GM18861 (cell line): ENCODE results near the gene MORN3.
"Not testable (repeated sequence)": the region's sequence is repeated elsewhere in the genome, so short reads cannot be mapped to it uniquely, and the experiment has no call there.

Experiments
- ATAC-seq: cut with Tn5 transposase; IDR thresholded peaks from one replicate; pipeline ENCODE4 v1.9.1; 2021; ENCODE audit not compliant: unreplicated experiment

Gene MORN3, protein sequence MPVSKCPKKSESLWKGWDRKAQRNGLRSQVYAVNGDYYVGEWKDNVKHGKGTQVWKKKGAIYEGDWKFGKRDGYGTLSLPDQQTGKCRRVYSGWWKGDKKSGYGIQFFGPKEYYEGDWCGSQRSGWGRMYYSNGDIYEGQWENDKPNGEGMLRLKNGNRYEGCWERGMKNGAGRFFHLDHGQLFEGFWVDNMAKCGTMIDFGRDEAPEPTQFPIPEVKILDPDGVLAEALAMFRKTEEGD

DNA sequence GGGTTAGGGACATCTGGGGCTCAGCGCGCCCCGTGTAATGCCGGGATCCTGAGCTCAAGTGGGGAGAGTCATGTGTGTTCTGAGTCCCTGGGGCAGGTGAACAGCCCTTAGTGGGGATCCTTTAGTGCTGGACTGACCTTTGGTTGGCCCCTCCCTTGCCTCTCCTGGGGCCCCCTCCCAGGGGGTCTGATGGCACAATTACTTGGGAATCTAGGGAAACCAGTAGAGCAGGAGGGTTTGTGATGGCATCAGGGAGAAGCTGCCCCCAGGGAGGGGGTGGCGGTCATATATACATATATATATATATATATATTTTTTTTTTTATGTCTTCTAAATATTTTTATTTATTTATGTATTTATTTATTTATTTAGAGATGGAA is at the start of gene MORN3:
Gene MORN3, minus strand, starts transcription at position 134 of the 380 bp plus-strand sequence. CDS start 171 bp downstream, outside the sequence.
- no peak for ATAC-seq

DNA sequence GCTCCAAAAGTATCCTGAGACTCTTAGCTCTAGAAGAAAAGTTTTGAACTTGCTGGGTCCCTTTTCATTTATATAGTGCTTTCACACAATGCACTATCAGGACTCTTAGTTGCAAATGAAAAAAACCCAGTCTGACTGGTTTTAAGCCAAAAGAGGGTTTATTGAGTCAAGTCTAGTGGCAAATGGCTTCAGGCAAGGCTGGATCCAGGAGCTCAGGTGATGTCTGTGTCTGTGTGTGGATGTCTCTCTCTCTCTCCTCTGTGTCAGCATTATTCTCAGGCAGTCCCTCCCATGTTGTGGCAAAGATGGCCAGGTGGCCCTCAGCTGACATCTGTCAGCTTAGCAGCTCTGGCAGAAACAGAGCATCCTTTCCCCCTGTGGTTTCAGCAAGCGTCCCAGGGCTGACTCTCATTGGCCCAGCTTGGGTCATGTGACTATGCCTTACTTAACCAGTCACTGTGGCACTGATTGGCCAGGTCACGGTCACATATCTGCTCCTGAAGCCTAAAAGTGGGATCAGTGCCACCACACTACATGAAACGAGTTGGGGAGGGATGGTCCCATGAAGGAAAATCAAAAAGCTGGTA is 49.3 kb upstream of the MORN3 start:
- ATAC-seq = no peak

DNA sequence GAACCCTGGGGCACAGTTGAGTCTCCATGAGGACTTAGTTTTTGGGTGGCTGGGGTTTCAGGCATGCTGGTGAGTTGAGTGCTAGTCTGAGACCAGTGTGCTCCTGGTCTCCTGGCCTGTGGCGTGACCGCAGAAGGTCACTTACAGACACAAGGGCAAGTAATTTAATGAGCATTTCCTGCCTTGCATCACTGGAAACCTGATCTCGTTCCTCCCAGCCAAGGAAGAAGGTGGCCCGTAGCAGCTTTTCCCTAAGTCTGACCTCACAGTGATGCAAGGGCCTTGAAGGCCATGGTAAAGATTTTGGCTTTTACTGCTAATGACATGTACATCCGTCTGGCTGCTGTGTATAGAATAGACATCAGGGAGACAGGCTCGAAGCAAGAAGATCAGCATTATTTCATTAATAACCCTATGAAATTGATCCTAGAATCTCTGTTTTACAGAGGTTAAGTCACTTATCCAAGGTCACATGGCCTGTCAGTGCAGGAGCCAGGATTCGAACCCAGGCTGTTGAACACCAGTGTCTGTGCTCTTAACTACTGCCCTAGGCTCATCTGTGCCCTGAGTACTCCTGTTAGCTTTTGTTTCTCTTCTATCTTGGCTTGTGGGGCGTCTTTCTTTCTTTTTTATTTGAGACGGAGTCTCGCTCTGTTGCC is 47.7 kb upstream of the MORN3 start:
- no peak for ATAC-seq

DNA sequence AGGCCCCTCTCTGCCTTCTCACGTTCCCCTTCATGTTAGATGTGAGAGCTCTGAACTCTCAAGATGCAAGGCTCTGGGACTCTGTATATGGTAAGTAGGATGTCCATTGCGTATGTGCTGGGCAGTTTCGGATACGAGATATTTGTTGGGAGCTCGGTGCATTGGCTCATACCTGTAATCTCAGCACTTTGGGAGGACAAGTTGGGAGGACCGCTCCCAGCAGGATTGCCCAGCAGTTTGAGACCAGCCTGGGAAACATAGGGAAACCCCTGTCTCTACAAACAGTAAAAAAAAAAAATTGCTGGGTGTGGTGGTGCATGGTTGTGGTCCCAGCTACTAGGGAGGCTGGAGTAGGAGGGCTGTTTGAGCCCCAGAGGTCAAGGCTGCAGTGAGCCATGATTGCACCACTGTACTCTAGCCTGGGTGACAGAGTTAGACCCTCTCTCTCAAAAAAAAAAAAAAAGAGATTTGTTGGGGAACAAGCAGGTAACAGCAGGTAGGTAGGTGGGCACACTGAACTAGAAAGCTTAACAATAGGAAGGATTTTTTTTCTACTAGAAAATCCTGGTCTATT is 46.5 kb upstream of the MORN3 start:
- no peak for ATAC-seq

DNA sequence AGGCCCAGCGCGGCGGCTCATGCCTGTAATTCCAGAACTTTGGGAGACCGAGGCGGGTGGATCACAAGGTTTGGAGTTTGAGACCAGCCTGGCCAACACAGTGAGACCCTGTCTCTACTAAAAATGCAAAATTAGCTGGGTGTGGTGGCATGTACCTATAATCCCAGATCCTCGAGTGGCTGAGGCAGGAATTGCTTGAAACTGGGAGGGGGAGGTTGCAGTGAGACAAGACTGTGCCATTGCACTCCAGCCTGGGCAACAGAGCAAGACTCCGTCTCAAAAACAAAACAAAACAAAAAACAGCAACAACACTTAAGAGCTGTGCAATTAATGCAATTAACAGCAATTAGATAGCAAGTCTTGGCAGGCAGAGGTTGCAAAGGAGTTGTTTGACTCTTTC is 45.6 kb upstream of the MORN3 start:
- ATAC-seq = not testable (repeated sequence)

DNA sequence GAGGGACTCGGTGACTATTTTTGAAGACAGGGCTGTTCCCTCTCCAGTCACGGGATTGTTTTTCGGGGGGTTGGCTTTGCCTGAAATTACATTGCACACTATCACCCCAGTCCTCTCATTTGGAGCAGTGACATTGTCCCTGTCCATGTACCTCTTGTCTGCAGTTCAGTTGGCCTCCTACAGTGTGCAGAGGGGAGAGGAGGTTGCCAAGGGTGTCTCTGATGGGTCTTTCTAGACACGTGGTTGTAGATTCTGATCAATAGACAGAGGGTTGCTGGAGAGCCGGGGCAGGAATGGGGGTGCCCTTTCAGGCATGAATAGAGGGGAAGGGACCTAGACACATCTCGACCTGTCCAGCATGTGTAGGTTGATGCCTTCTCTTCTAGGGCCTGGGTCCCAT is 44.3 kb upstream of the MORN3 start:
- ATAC-seq = no peak

DNA sequence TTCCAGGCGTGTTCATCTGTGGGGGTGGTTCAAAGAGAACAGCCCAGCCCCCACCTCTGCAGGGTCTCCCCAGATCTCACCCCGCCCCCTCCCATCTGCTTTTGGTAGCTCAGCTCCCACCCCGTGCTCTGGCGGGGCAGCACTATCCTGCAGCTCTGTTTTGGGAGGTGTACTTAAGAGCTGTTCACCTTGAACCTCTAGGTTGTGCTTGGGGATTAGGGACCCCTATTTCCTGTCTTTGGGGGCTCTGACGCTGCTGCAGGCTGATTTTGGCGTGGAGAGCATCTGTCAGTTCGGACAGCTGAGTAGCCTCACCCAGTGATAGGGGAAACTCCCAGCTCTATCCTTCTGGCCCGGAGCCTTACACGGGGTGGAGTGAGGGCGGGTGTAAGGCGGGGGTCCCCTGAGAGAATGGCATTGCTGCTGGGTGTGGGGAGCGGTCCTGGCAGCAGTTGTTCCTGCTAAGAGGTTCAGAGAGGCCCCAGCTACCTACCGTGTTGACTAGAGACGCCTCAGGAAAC is 43.9 kb upstream of the MORN3 start:
- ATAC-seq = no peak

DNA sequence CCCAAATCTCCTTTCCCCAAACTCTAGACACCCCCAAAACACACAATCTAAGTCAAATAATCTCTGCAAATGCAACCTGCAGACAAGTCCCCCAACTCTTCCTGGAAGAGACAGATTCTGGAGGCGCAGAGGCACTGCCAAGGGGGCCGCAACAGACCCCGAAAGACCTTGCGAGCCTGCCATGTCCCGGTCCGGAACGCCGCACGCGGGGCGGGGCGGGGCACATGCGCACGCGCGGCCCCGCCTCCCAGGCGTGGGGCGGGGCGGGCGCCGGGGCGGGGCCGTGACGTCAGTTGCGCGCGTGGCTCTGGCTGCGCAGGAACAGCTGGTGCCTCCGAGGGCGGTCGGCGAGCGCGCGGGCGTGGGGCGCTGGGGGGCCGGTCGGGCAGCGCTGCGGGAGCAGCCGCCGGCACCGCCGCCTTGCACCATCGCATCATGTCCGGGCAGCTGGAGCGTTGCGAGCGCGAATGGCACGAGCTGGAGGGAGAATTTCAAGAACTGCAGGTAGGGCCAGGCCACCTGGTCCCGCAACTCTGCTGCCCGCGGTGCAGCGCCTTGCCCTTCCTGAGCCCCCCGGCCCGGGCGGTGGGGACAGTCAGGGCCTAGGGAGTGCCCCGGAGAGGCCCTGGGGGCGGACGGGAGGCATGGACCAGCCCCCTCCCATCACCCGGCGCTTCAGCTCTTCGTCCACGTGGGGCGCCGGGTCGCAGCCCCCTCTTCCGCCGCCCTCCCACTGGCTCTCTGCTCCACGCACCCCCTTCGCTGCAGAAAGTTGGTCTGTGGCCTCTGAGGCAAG is 43.2 kb upstream of the MORN3 start, which contains the start of gene TMEM120B:
Gene TMEM120B, plus strand, starts transcription at position 292 of the 796 bp plus-strand sequence. Its CDS starts 144 bp downstream, at position 436.
- ATAC-seq = peak; percentile 60

DNA sequence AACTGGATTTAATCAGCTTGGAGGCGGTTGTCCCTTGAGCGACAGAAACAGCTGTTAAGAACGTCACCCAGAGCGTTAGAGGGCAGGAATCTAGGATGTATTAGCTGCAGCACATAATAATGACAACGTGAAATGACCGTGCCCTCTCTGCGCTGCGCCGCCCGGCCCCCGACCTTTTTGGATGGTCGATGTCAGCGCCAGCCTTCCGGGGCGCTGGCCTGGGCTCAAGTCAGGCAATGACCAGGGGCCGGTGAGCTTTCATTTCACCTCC is 42.7 kb upstream of the MORN3 start:
- ATAC-seq = peak; percentile 10

DNA sequence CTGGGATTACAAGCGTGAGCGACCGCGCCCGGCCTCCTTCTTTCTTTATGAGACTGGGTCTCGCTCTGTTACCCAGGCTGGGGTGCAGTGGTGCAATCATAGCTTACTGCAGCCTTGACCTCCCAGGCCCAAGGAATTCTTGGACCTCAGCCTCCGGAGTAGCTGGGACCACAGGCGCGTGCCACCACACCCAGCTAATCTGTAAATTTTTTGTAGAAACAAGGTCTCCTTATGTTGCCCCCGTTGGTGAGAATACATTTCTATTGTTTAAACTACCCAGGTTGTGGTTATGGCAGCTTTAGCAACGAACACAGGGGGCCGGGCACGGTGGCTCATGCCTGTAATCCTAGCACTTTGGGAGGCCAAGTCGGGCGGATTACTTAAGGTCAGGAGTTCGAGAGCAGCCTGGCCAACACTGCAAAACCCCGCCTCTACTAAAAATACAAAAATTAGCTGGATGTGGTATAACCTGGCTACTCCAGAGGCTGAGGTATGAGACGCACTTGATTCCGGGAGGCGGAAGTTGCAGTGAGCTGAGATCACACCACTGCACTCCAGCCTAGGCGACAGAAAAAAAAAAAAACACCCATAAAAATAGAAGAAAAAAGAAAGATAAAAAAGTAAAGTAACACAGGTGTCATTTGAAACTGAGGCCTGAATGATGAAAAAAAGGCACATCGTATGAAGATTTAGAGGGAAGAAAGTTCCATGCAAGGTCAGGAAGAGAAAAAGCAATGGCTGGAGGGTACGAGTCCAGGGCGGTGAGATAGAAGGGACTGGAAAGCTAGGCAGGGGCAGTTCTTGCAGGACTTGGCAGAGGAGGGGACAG is 42.1 kb upstream of the MORN3 start:
- no peak for ATAC-seq

DNA sequence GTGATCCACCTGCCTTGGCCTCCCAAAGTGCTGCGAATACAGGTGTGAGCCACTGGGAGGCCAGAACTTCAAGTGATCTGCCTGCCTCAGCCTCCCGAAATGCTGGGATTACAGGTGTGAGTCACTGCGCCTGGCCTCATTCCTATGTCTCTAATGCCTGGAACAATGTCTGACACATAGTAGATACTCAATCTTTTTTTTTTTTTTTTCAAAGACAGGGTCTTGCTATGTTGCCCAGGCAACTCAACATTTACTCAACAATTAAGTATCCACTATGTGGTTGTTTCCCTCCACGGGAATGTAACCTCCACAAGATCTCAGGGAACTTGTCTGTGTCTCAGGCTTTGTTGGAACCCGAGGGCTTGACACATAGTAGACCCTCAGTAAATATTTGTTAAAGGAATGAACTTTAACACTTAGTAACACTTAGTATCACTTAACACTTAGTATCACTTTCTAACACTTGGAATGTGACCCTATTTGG is 40.1 kb upstream of the MORN3 start:
- ATAC-seq = no peak

DNA sequence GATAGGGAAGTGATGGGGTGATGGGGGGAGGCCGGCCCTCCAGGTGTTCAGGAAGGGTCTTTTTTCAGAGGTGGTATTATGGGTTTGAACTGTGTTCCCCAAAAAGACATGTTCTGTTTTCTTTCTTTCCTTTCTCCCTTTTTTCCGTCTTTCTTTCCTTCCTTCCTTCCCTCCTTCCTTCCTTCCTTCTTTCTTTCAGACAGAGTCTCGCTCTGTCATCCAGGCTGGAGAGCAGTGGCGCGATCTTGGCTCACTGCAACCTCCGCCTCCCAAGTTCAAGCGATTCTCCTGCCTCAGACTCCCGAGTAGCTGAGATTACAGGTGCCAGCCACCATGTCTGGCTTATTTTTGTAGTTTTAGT is 39.6 kb upstream of the MORN3 start:
- ATAC-seq = not testable (repeated sequence)

DNA sequence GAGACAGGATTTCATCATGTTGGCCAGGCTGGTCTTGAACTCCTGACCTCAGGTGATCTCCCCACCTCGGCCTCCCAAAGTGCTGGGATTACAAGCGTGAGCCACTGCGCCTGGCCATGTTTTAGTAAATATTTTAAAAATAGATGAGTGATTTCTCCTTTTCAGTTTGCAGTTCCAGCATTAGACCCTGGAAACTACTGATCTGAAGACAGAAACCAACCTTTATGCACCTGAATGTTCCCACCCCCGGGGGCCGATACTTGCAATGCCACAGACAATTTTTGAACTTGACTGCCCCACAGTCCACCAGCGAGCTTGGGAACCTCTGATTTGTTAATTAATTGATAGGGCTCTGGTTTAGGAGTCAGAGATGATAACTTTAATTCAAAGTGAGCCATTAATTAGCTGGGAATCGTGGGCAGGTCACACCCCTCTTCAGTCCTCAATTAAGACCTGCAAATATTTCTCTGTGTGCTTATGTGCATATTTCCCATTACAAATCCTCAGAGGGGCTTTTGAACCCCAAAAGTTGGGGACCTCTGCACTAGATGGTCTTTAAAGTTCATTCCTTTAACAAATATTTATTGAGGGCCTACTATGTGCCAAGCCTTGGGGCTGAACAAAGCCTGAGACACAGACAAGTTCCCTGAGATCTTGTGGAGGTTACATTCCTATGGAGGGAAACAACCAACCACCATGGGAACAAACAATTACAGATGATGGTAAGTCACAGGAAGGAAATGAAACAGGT is 39.0 kb upstream of the MORN3 start:
- no peak for ATAC-seq

DNA sequence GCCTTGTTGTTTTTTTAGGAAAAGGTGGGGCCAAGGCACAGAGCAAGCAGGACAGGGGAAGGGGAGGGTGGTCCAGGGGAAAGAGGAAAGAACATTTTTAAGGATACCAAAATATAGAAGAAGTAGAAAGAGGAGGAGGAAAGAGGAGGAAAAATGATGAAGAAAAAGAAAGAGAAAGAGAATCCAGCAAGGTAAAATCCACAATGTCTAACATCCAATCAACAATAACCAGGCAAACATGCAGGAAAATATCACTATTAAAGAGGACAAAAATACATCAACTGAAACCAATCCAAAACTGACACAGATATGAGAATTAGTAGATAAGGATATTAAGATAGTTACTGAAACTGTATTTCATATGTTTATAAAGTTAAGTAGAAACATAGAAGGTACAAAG is 36.1 kb upstream of the MORN3 start:
- ATAC-seq = no peak

DNA sequence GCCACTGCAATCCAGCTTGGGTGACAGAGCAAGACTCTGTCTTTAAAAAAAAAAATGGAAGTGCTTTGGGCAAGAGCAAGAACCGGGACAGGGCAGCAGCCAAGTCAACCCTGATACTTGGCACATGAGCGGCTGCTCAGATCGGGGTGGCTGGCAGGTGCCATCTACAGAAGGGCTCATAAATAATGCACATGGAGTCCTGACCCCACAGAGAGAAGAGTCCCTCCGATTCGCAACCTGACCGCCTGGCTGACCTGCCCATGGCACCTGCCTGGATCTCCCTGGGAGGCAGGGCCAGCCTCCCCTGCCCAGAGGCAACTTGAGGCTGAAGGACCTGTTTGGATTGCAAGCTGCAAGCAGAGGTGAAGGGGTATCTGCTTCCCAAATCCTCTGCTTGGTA is 33.5 kb upstream of the MORN3 start:
- ATAC-seq = no peak

DNA sequence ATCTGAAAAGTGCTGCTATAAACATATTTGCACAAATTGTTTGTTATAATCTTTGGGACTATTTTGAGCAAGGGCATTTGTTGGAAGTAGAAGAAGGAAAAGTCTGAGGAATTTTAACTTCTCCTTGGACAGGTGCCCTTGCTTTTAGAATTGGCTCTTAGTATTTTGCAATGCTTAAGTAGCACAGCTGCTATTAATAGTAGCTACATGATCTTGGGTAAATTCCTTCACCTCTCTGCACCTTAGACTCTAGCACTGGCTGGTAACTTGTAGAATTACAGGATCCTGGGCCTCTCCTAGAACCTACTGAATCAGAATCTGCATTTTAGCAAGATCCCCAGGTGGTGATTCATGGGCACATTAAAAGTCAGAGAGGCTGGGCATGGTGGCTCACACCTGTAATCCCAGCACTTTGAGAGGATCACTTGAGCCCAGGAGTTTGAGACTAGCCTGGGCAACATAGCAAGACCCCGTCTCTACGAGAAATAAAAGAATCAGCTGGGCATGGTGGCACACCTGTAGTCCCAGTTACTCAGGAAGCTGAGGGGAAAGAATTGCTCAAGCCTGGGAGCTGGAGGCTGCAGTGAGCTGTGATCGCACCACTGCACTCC is 32.3 kb upstream of the MORN3 start:
- no peak for ATAC-seq

DNA sequence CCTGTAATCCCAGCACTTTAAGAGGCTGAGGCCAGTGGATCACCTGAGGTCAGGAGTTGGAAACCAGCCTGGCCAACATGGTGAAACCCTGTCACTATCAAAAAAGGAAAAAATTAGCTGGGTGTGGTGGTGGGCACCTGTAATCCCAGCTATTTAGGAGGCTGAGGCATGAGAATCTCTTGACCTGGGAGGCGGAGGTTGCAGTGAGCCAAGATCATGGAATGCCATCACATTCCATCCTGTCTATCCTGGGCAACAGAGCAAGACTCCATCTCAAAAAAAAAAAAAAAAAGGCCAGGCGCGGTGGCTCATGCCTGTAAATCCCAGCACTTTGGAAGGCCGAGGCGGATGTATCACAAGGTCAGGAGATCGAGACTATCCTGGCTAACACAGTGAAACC is 28.4 kb upstream of the MORN3 start:
- ATAC-seq = not testable (repeated sequence)

DNA sequence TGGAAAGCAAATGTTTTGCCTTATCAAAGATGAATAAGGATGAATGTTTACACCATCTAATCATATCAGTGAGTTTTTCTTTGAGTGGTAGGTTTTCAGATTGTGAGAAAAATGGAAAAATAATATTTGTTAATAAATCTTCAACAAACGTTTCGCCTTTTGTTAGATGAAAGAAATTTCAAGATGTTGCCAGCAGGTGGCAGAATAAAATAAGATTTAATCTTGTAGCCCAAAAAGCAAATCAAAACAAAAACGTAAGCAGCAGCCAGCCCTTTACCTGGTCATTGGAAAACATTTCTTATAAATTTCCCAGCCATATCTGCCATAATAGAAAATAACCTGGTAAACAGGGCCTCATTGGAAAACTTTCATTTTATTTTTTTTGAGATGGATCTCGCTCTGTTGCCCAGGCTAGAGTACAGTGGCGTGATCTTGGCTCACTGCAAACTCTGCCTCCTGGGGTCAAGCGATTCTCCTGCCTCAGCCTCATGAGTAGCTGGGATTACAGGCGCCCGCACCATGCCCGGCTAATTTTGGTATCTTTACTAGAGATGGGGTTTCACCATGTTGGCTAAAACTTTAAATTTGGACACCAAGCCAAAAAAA is 27.7 kb upstream of the MORN3 start:
- ATAC-seq = no peak
